DND-41 (cell line): ENCODE data around the gene PRKRA.

Source experiments
- ATAC-seq: fragments of 200-7000 bp; cut with Tn5 transposase; 3 replicates; pipeline ENCODE4 v1.9.1; 2021; ENCODE audit warnings: low read depth; ENCODE audit not compliant: insufficient read depth
- DNase-seq: peaks from one replicate; pipeline ENCODE4 v3.0.0-alpha.2; 2020
- H2AFZ ChIP-seq: 2 replicates; pipeline ENCODE4 v1.6.0; 2012; ENCODE audit warnings: low read depth, low read length
- H3K27ac ChIP-seq: 2 replicates; pipeline ENCODE4 v1.5.1; 2012; ENCODE audit warnings: low read length, inconsistent platforms
- H3K27me3 ChIP-seq: fragments of 200-600 bp; sonication (generic); 2 replicates; pipeline ENCODE4 v1.6.0; 2012; ENCODE audit warnings: low read length, mild to moderate bottlenecking, inconsistent platforms; ENCODE audit not compliant: insufficient read depth, poor library complexity
- H3K36me3 ChIP-seq: 2 replicates; pipeline ENCODE4 v1.5.1; 2012; ENCODE audit warnings: low read length, inconsistent platforms; ENCODE audit not compliant: insufficient read depth
- H3K4me1 ChIP-seq: 2 replicates; pipeline ENCODE4 v1.5.1; 2012; ENCODE audit warnings: mild to moderate bottlenecking, low read length; ENCODE audit not compliant: insufficient read depth
- H3K4me2 ChIP-seq: 2 replicates; pipeline ENCODE4 v1.6.0; 2012; ENCODE audit warnings: mild to moderate bottlenecking, moderate library complexity, low read length, inconsistent platforms; ENCODE audit not compliant: insufficient read depth
- H3K4me3 ChIP-seq, 2 experiments: fragments of 200-600 bp in 1 of 2; shearing (Covaris generic) in 1 of 2; 2 replicates each; pipeline ENCODE4 v1.5.1; 2012 to 2016; ENCODE audit warnings: inconsistent platforms in 2 of 2, low read length in 2 of 2, mild to moderate bottlenecking in 2 of 2, low read depth in 1 of 2, moderate library complexity in 1 of 2
- H3K79me2 ChIP-seq: 2 replicates; pipeline ENCODE4 v1.6.0; 2012; ENCODE audit warnings: low read length, inconsistent platforms; ENCODE audit not compliant: insufficient read depth
- H3K9ac ChIP-seq: 2 replicates; pipeline ENCODE4 v1.6.0; 2012; ENCODE audit warnings: low read depth, mild to moderate bottlenecking, inconsistent platforms, low read length, moderate library complexity
- H3K9me3 ChIP-seq: 2 replicates; pipeline ENCODE4 v1.5.1; 2012; ENCODE audit warnings: low read length, moderate library complexity, mild to moderate bottlenecking, inconsistent platforms; ENCODE audit not compliant: insufficient read depth, severe bottlenecking
- H4K20me1 ChIP-seq: 2 replicates; pipeline ENCODE4 v1.6.0; 2012; ENCODE audit warnings: low read length; ENCODE audit not compliant: insufficient read depth
- CTCF ChIP-seq: IDR thresholded peaks from 2 replicates; pipeline ENCODE4 v1.5.1; 2012; ENCODE audit warnings: borderline replicate concordance, low read length, moderate library complexity, mild to moderate bottlenecking; ENCODE audit not compliant: poor library complexity, severe bottlenecking; ENCODE audit errors: extremely low read depth
- EZH2 ChIP-seq: IDR thresholded peaks from 3 replicates; pipeline ENCODE4 v1.6.1; 2012; ENCODE audit warnings: borderline replicate concordance, low read depth, mild to moderate bottlenecking, moderate library complexity, low read length, inconsistent platforms; ENCODE audit not compliant: severe bottlenecking

PRKRA gene

GRCh38 chr2:178450774-178451525, at the start of gene PRKRA, which contains the start of gene PJVK:
Gene PRKRA (minus strand): TSS chr2:178451175. CDS start chr2:178451030, 145 bp downstream.
Gene PJVK (plus strand): TSS chr2:178451378. CDS start chr2:178453410, 2,032 bp downstream.
- Histone ChIP-seq H3K36me3 (peaks cover 35% of the 10 kb centered on the region), H3K4me1 (peaks cover 36% of the 10 kb centered on the region), H4K20me1 (peaks cover 16% of the 10 kb centered on the region), H3K27ac (peak within 1 kb of the TSS; percentile 95), H3K9me3 (no peaks in the 10 kb centered on the region), H3K27me3 (no peaks in the 10 kb centered on the region), H3K4me3 (peak within 1 kb of the TSS; percentile 69 to 71), H3K4me2 (peak within 1 kb of the TSS; percentile 87), H3K9ac (peak within 1 kb of the TSS; percentile 89), H2AFZ (peak within 1 kb of the TSS; percentile 93), H3K79me2 (peaks cover 36% of the 10 kb centered on the region)
- TF ChIP-seq EZH2 (no peak), CTCF (no peak)
- ATAC-seq = peak; percentile 87
- peak; percentile 96 for DNase-seq

DNA sequence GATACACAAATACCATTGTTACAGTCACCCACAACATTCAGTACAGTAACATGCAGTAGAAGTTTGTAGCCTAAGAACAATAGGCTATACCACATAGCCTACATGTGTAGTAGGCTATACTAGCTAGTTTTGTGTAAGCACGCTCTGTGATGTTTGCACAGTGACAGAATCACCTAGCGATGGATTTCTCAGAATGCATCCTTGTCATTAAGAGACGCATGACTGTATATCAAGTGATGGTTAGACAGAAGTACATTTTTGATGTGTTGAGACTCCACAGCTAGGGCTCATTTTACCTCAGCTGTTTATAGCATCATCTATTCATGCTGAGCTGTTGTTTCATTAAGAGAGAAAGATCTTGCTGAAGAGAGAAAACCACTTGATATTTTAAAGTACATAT, 48.7 kb upstream of the PRKRA start:
- no peak for ATAC-seq
- Histone ChIP-seq H3K9ac (no peak overlapping the region), H3K4me2 (no peak overlapping the region), H3K79me2 (no peaks in the 10 kb centered on the region), H3K9me3 (no peaks in the 10 kb centered on the region), H2AFZ (no peak overlapping the region), H3K27me3 (no peaks in the 10 kb centered on the region), H3K27ac (no peak overlapping the region), H4K20me1 (no peaks in the 10 kb centered on the region), H3K36me3 (peaks cover 88% of the 10 kb centered on the region), H3K4me1 (no peaks in the 10 kb centered on the region), H3K4me3 (no peak overlapping the region)
- no peak for DNase-seq
- no peak for TF ChIP-seq EZH2
- no peak for TF ChIP-seq CTCF

DNA sequence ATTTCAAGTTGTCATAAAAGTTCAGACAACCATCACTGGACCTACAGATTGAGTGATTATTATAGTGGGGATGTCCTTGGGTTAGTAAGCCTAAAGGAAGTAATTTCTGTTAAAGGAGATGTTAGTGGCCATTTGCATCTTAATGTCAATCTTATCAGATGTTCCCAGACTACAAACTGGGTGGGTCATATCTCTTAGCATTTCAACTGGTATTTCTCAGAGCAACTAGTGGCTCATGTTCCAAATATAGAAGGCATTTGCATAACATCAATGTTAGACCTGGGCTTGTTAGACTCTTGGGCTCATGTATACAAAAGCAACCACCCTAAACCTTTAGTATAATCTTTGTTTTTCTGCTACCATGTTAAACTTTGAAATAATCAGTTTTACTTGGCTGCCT, 47.2 kb upstream of the PRKRA start:
- no peaks in the 10 kb centered on the region for H3K27me3 ChIP-seq
- H3K79me2 ChIP-seq = no peaks in the 10 kb centered on the region
- TF ChIP-seq CTCF (no peak), EZH2 (no peak)
- H3K9ac ChIP-seq = no peak overlapping the region
- H3K9me3 ChIP-seq = no peaks in the 10 kb centered on the region
- H2AFZ ChIP-seq = no peak overlapping the region
- H4K20me1 ChIP-seq = no peaks in the 10 kb centered on the region
- H3K4me3 ChIP-seq = no peak overlapping the region
- DNase-seq = no peak
- H3K4me1 ChIP-seq = no peaks in the 10 kb centered on the region
- H3K27ac ChIP-seq = no peak overlapping the region
- peaks cover 87% of the 10 kb centered on the region for H3K36me3 ChIP-seq
- no peak for ATAC-seq
- H3K4me2 ChIP-seq = no peak overlapping the region
